Liver (tissue), 3 donors: ENCODE measurements around the gene PCSK6.
"Not testable (repeated sequence)": the region's sequence is repeated elsewhere in the genome, so short reads cannot be mapped to it uniquely, and the experiment has no call there.

Source experiments
- ATF3 ChIP-seq: IDR thresholded peaks from 2 replicates; pipeline ENCODE4 v1.6.1; 2016; ENCODE audit warnings: antibody characterized with exemption
- CTCF ChIP-seq: fragments of 150-350 bp; IDR thresholded peaks from 2 replicates; pipeline ENCODE4 v1.5.1; 2017; ENCODE audit warnings: improper control_type of control experiment, low read depth, low read length; ENCODE audit not compliant: missing input control
- FOXA1 ChIP-seq: IDR thresholded peaks from 2 replicates; pipeline ENCODE4 v1.6.1; 2016; ENCODE audit warnings: antibody characterized with exemption
- RAD21 ChIP-seq, 2 donors: IDR thresholded peaks; 2 replicates each; pipeline ENCODE4 v1.6.1; 2016; ENCODE audit warnings: antibody characterized with exemption in 2 of 2, mild to moderate bottlenecking in 2 of 2
- RXRA ChIP-seq, 2 donors: IDR thresholded peaks; 2 replicates each; pipeline ENCODE4 v1.6.1; 2017 to 2018; ENCODE audit warnings: antibody characterized with exemption in 2 of 2, mild to moderate bottlenecking in 1 of 2
- TAF1 ChIP-seq: conservative IDR thresholded peaks from 2 replicates; pipeline ENCODE4 v1.6.1; 2016; ENCODE audit warnings: antibody characterized with exemption, mild to moderate bottlenecking
- TF ChIP-seq, protein P1 (sequence below): IDR thresholded peaks from 2 replicates; pipeline ENCODE4 v1.6.1; 2016; ENCODE audit warnings: antibody characterized with exemption, mild to moderate bottlenecking
- TF ChIP-seq, protein P2 (sequence below): IDR thresholded peaks from 2 replicates; pipeline ENCODE4 v1.6.1; 2016; ENCODE audit warnings: antibody characterized with exemption
- donor health status: healthy.
- donor health status: healthy.

GRCh38 chr15:101375006-101375405 lies 114.5 kb downstream of the PCSK6 start:
- TF ChIP-seq CTCF; FOXA1; TAF1; RAD21 (IDR thresholded peaks at IDR 0.05); ATF3: not testable (repeated sequence)
- TF ChIP-seq, protein P1, sequence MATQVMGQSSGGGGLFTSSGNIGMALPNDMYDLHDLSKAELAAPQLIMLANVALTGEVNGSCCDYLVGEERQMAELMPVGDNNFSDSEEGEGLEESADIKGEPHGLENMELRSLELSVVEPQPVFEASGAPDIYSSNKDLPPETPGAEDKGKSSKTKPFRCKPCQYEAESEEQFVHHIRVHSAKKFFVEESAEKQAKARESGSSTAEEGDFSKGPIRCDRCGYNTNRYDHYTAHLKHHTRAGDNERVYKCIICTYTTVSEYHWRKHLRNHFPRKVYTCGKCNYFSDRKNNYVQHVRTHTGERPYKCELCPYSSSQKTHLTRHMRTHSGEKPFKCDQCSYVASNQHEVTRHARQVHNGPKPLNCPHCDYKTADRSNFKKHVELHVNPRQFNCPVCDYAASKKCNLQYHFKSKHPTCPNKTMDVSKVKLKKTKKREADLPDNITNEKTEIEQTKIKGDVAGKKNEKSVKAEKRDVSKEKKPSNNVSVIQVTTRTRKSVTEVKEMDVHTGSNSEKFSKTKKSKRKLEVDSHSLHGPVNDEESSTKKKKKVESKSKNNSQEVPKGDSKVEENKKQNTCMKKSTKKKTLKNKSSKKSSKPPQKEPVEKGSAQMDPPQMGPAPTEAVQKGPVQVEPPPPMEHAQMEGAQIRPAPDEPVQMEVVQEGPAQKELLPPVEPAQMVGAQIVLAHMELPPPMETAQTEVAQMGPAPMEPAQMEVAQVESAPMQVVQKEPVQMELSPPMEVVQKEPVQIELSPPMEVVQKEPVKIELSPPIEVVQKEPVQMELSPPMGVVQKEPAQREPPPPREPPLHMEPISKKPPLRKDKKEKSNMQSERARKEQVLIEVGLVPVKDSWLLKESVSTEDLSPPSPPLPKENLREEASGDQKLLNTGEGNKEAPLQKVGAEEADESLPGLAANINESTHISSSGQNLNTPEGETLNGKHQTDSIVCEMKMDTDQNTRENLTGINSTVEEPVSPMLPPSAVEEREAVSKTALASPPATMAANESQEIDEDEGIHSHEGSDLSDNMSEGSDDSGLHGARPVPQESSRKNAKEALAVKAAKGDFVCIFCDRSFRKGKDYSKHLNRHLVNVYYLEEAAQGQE, result not testable (repeated sequence)
- TF ChIP-seq RXRA (IDR thresholded peaks at IDR 0.05), result peak in 1 of 2 donors; percentile 22
- TF ChIP-seq, protein P2, sequence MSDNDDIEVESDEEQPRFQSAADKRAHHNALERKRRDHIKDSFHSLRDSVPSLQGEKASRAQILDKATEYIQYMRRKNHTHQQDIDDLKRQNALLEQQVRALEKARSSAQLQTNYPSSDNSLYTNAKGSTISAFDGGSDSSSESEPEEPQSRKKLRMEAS, result not testable (repeated sequence)
